HCT116 (cell line): ENCODE data around the gene RBM23.
"Not testable (repeated sequence)": the region's sequence is repeated elsewhere in the genome, so short reads cannot be mapped to it uniquely, and the experiment has no call there.

Source experiments
- CEBPB ChIP-seq: IDR thresholded peaks from 2 replicates; pipeline ENCODE4 v1.6.1; 2012; ENCODE audit warnings: low read depth
- EZH2 ChIP-seq: fragments of 200-600 bp; sonication (generic); IDR thresholded peaks from 2 replicates; pipeline ENCODE4 v1.6.1; 2017; ENCODE audit warnings: antibody characterized with exemption, mixed run types
- EZH2phosphoT487 ChIP-seq: fragments of 200-600 bp; IDR thresholded peaks from 2 replicates; pipeline ENCODE4 v1.6.1; 2018; ENCODE audit warnings: antibody characterized with exemption, borderline replicate concordance
- POLR2A ChIP-seq: IDR thresholded peaks from 2 replicates; pipeline ENCODE4 v1.7.0; 2011; ENCODE audit warnings: borderline replicate concordance; ENCODE audit not compliant: insufficient read depth, insufficient read length; ENCODE audit errors: extremely low read depth
- POLR2AphosphoS5 ChIP-seq: IDR thresholded peaks from 2 replicates; pipeline ENCODE4 v1.6.1; 2011; ENCODE audit warnings: mild to moderate bottlenecking, low read depth, low read length, moderate library complexity
- RAD21 ChIP-seq: IDR thresholded peaks from 2 replicates; pipeline ENCODE4 v1.6.1; 2012; ENCODE audit warnings: low read depth, mild to moderate bottlenecking
- SP1 ChIP-seq: IDR thresholded peaks from 2 replicates; pipeline ENCODE4 v1.6.1; 2012; ENCODE audit warnings: low read depth
- TCF7L2 ChIP-seq: IDR thresholded peaks from 2 replicates; pipeline ENCODE4 v1.7.0; 2011; ENCODE audit warnings: borderline replicate concordance, inconsistent platforms; ENCODE audit not compliant: insufficient read depth, insufficient read length; ENCODE audit errors: extremely low read depth
- YY1 ChIP-seq: IDR thresholded peaks from 2 replicates; pipeline ENCODE4 v1.6.1; 2011; ENCODE audit warnings: low read length, low read depth, moderate library complexity, mild to moderate bottlenecking; ENCODE audit not compliant: insufficient replicate concordance; ENCODE audit errors: extremely low read depth
- ZBTB33 ChIP-seq: IDR thresholded peaks from 2 replicates; pipeline ENCODE4 v1.6.1; 2011; ENCODE audit warnings: mild to moderate bottlenecking, low read length, moderate library complexity; ENCODE audit not compliant: insufficient replicate concordance; ENCODE audit errors: extremely low read depth
- ZFX ChIP-seq: fragments of 450-650 bp; IDR thresholded peaks from 2 replicates; pipeline ENCODE4 v1.6.1; 2017
- ZNF274 ChIP-seq: fragments of 200-500 bp; sonication (Bioruptor generic); IDR thresholded peaks from 2 replicates; pipeline ENCODE4 v1.6.1; 2014; ENCODE audit warnings: mild to moderate bottlenecking, low read depth, low read length, inconsistent platforms
- TF ChIP-seq, protein P1 (sequence below), 3 experiments: fragments of 200-600 bp in 1 of 3; sonication (generic) in 1 of 3; IDR thresholded peaks in 2 of 3; conservative IDR thresholded peaks in 1 of 3; 2 replicates each; pipeline ENCODE4 v1.5.1; 2012 to 2017; ENCODE audit warnings: low read depth in 2 of 3, low read length in 2 of 3, antibody characterized with exemption in 1 of 3, borderline replicate concordance in 1 of 3, control low read depth in 1 of 3, mild to moderate bottlenecking in 1 of 3, mixed read lengths in 1 of 3, mixed run types in 1 of 3, moderate library complexity in 1 of 3; ENCODE audit not compliant: insufficient read depth in 1 of 3

- TF ChIP-seq, protein P1, sequence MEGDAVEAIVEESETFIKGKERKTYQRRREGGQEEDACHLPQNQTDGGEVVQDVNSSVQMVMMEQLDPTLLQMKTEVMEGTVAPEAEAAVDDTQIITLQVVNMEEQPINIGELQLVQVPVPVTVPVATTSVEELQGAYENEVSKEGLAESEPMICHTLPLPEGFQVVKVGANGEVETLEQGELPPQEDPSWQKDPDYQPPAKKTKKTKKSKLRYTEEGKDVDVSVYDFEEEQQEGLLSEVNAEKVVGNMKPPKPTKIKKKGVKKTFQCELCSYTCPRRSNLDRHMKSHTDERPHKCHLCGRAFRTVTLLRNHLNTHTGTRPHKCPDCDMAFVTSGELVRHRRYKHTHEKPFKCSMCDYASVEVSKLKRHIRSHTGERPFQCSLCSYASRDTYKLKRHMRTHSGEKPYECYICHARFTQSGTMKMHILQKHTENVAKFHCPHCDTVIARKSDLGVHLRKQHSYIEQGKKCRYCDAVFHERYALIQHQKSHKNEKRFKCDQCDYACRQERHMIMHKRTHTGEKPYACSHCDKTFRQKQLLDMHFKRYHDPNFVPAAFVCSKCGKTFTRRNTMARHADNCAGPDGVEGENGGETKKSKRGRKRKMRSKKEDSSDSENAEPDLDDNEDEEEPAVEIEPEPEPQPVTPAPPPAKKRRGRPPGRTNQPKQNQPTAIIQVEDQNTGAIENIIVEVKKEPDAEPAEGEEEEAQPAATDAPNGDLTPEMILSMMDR (IDR thresholded peaks at IDR 0.05 in 2 of 3, conservative IDR thresholded peaks at IDR 0.05 in 1 of 3; ENCODE audit: borderline replicate concordance in 1 of 3, insufficient read depth in 1 of 3, low read depth in 2 of 3, low read length in 2 of 3): not testable (repeated sequence)
- TF ChIP-seq RAD21, POLR2A, TCF7L2, POLR2AphosphoS5, EZH2phosphoT487, EZH2, YY1, ZBTB33, ZNF274, SP1, CEBPB, ZFX: not testable (repeated sequence)
Observed at GRCh38 chr14:22854296-22854695, 64.7 kb downstream of the RBM23 start.
